Nephron (organoid): ENCODE measurements around the gene ESR1.

Experiments used
- H3K27ac Mint-ChIP-seq, 3 experiments: 2 replicates each; pipeline ENCODE4 v1.8.0; 2020; ENCODE audit warnings: mixed read lengths in 3 of 3, mild to moderate bottlenecking in 2 of 3, moderate library complexity in 1 of 3
- H3K27me3 Mint-ChIP-seq: 2 replicates; pipeline ENCODE4 v1.8.0; 2021; ENCODE audit warnings: low read depth, mild to moderate bottlenecking, moderate library complexity, mixed read lengths
- H3K36me3 Mint-ChIP-seq: 2 replicates; pipeline ENCODE4 v1.8.0; 2020; ENCODE audit warnings: low read depth, mixed read lengths
- H3K4me1 Mint-ChIP-seq: 2 replicates; pipeline ENCODE4 v1.8.0; 2020; ENCODE audit warnings: mixed read lengths
- H3K4me3 Mint-ChIP-seq, 3 experiments: 2 replicates each; pipeline ENCODE4 v1.8.0; 2020; ENCODE audit warnings: mild to moderate bottlenecking in 3 of 3, mixed read lengths in 3 of 3, moderate library complexity in 2 of 3
- H3K9me3 Mint-ChIP-seq: 2 replicates; pipeline ENCODE4 v1.8.0; 2020; ENCODE audit warnings: mixed read lengths
- TF ChIP-seq, protein P1 (sequence below), 3 experiments: fragments of 200-600 bp; sonication (generic); IDR thresholded peaks; one replicate each; pipeline ENCODE4 v1.5.0; 2021; ENCODE audit warnings: antibody characterized with exemption in 3 of 3; ENCODE audit not compliant: unreplicated experiment in 3 of 3

Gene ESR1

DNA sequence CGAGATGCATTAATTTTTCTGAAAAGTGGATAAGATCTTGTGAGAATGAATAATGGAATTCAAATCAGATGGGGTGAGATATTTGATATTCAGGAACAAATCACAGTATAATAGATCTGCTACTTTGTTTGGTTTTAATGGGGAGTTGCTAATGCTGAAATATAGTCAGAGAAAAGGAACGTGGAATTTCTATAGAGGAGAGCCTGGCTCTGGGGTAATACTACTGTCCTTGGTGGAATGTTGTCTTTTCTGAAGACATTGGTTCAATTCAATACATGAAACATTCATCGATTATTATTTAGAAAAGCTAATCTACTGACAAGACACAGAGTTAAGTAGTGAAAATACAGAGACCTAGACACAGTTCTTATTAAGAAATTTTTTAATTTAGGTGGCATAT, 108.6 kb downstream of the ESR1 start:
- TF ChIP-seq, protein P1, sequence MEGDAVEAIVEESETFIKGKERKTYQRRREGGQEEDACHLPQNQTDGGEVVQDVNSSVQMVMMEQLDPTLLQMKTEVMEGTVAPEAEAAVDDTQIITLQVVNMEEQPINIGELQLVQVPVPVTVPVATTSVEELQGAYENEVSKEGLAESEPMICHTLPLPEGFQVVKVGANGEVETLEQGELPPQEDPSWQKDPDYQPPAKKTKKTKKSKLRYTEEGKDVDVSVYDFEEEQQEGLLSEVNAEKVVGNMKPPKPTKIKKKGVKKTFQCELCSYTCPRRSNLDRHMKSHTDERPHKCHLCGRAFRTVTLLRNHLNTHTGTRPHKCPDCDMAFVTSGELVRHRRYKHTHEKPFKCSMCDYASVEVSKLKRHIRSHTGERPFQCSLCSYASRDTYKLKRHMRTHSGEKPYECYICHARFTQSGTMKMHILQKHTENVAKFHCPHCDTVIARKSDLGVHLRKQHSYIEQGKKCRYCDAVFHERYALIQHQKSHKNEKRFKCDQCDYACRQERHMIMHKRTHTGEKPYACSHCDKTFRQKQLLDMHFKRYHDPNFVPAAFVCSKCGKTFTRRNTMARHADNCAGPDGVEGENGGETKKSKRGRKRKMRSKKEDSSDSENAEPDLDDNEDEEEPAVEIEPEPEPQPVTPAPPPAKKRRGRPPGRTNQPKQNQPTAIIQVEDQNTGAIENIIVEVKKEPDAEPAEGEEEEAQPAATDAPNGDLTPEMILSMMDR (IDR thresholded peaks at IDR 0.05; ENCODE audit: unreplicated experiment in 3 of 3): no peak
- no peak overlapping the region for H3K4me3 Mint-ChIP-seq
- no peaks in the 10 kb centered on the region for H3K4me1 Mint-ChIP-seq
- no peaks in the 10 kb centered on the region for H3K27me3 Mint-ChIP-seq
- peaks cover 3% of the 10 kb centered on the region for H3K9me3 Mint-ChIP-seq
- H3K36me3 Mint-ChIP-seq: no peaks in the 10 kb centered on the region
- no peak overlapping the region for H3K27ac Mint-ChIP-seq

DNA sequence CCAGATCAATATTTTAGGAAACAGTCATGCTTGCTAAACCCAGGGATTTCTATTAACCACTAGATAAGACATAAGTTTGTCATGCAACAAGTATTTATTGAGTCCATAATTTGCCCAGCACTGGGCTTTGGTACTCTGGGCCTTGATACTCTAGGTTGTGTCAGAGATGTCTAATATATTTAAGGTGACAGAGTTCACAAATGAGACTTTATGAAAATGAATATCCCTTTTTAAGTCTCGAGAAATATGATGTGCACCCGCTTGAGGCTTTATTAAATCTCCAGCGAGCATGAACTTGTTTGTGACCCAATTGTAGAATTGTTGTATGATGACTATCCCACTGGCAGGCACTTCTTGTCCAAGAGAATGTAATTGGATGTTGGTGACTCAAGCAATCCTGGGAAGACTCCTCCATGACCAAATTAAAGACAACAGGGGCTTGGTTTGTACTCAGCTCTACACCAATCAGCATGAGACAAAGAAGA, 109.2 kb downstream of the ESR1 start:
- Mint-ChIP-seq H3K36me3 (no peaks in the 10 kb centered on the region), H3K4me1 (no peaks in the 10 kb centered on the region)

DNA sequence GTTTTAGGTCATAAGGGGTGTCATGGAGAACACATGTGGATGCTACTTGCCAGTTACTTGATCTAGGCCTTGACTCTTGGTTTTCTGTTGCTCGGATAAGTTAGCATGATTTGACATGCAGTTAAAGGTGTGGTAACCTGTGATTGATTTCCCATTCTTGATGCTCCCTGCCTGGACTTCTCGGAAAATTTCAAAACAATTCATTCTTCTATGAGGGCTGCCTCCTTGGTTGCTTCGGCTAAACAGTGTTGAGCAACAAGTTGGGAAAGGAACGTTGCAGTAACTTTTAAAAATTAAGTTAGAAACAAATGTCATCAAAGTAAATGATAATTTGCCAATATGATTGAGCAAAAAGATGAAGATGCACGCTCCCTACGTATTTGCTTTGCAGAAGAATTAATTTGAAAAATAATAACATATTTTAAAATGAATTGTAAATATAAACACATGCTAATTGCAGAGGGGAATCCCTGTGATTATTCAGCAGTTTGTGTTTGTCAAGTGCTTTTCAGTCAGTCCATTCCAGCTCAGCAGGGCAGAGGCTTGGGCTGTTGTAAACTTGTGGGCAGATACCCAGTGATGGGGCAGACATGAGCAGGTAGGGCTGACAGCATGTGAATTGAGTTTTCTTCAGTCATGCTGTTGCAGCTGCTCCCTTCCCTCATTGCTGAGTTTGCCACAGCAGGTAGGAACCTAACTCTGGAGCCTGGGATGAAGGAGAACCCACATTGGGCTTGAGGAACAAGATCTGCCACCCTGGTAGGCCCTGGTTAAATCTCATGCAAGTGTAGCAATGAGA, 110.2 kb downstream of the ESR1 start:
- no peaks in the 10 kb centered on the region for H3K27me3 Mint-ChIP-seq
- TF ChIP-seq, protein P1 (IDR thresholded peaks at IDR 0.05; ENCODE audit: unreplicated experiment in 3 of 3): no peak
- H3K27ac Mint-ChIP-seq: no peak overlapping the region
- no peaks in the 10 kb centered on the region for H3K36me3 Mint-ChIP-seq
- peaks cover 12% of the 10 kb centered on the region for H3K9me3 Mint-ChIP-seq
- H3K4me1 Mint-ChIP-seq: no peaks in the 10 kb centered on the region
- no peak overlapping the region for H3K4me3 Mint-ChIP-seq

More for the DNA sequence above, 109.2 kb downstream of the ESR1 start:
- TF ChIP-seq, protein P1 (IDR thresholded peaks at IDR 0.05; ENCODE audit: unreplicated experiment in 3 of 3): no peak
- Mint-ChIP-seq H3K9me3 (peaks cover 8% of the 10 kb centered on the region), H3K4me3 (no peak overlapping the region), H3K27me3 (no peaks in the 10 kb centered on the region), H3K27ac (no peak overlapping the region)

DNA sequence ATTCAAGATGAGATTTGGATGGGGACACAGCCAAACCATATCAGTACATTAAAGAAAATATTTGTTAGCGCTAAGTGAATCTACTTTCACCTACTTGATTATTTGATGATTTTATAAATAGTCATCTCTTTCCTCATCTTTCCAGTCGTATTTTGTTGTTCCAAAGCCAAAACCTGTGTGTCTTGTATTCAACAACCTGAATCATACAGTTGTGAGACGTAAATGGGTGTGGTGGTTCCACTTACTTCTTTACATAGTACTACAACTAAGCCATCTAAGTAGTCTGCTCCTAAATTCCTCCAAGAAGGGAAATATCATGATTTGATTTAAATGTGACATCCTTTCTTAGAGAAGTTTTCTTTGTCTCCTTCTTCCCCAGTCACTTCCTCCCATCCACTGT, 132.8 kb downstream of the ESR1 start:
- H3K4me1 Mint-ChIP-seq: no peaks in the 10 kb centered on the region
- no peaks in the 10 kb centered on the region for H3K9me3 Mint-ChIP-seq
- TF ChIP-seq, protein P1 (IDR thresholded peaks at IDR 0.05; ENCODE audit: unreplicated experiment in 3 of 3): no peak
- H3K27ac Mint-ChIP-seq: no peak overlapping the region
- H3K4me3 Mint-ChIP-seq: no peak overlapping the region
- no peaks in the 10 kb centered on the region for H3K27me3 Mint-ChIP-seq
- H3K36me3 Mint-ChIP-seq: no peaks in the 10 kb centered on the region

DNA sequence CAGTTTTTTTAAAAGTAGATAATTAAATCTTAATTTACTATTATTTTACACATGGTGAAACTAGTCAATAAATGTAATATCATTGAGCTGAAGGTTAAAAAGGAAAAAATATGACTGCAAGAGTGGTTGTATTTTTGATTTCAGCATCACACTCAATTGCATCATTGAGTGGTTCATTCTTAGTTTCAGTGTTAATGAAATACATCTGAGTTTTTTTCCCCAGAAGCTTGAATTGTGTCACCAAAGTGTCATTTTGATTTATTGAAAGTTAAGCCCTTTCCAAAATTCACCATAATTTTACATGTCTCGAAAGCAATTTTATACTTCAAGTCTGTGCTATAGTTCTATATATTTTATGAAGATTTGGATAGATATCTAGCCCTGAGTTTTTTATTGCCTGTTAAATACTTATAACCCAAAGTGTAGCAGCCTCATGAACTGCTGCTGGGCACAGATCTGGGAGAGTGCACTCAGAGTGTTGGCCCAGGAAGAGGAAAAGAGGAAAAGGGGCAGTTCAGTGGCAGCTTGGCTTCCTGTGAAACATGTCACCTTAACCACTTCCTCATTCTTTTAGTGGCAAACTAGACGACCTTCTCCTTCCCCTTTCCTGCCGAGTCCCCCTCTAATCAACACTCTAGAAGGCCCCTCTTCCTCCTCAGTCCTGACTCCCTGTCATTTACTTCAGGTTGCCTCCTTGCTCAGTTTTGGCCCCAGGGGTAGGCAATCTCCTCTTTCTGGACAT, 140.7 kb downstream of the ESR1 start:
- Mint-ChIP-seq H3K4me3 (no peak overlapping the region), H3K4me1 (no peaks in the 10 kb centered on the region), H3K36me3 (no peaks in the 10 kb centered on the region), H3K27ac (no peak overlapping the region), H3K9me3 (no peaks in the 10 kb centered on the region), H3K27me3 (no peaks in the 10 kb centered on the region)
- TF ChIP-seq, protein P1 (IDR thresholded peaks at IDR 0.05; ENCODE audit: unreplicated experiment in 3 of 3): no peak
